Measurements from ENCODE around the gene EPHB2.

Gene EPHB2

DNA sequence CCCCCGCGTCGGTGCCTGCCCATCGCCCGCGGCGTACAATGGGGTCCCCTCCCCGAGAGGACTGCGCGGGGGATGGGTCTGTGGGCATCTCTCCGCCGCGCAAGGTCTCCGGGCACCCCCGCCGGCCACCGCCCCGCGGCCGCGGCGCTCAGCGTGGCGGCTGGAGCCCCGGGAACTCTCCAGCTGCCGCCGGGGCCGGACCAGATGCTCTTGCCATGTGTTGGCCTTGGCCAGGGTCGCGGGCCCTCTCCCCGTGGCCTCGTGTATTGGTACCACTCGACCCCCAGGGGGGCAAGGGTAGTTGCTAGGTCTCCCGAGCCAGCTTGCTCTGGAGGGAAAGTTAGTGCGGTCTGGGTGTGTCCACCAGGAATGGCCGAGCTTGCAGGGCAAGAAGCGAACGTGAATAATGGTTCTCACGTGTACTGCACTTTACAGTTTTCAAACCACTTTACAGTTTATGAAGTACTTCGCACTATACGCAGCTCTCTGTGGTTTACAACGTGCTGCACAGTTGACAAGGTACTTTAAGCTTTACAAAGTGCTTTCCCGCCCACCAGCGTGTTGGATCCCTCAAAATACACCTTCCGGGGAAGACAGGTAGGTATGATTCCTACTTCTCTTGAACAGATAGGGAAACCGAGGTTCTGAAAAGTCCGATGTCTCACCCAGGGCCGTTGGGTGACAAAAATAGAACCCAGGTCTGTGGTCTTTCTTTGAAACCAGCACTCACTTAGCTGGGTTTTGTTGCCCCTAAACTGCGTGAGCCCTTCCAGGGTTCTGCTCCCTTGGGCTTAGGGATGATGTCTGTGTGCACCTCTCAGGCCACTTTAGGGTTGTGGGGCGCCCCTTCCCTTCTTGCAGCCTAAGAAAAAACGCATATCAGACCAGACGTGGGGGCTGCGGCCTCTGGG, 1.2 kb downstream of the EPHB2 start:
- Histone ChIP-seq H3K36me3 (ENCODE audit: control insufficient read depth, insufficient read depth, low read length) (no peaks in the 10 kb centered on the region), H3K9ac (ENCODE audit: low read length) (peak overlapping the region; percentile 22), H3K4me3 (ENCODE audit: low read length) (peak overlapping the region; percentile 4), H3K9me3 (ENCODE audit: control insufficient read depth, low read length) (no peaks in the 10 kb centered on the region), H3K4me1 (ENCODE audit: control insufficient read depth, insufficient read depth, low read length) (peaks cover 22% of the 10 kb centered on the region), H3K27me3 (ENCODE audit: control insufficient read depth, insufficient read depth, low read length) (peaks cover 19% of the 10 kb centered on the region)

DNA sequence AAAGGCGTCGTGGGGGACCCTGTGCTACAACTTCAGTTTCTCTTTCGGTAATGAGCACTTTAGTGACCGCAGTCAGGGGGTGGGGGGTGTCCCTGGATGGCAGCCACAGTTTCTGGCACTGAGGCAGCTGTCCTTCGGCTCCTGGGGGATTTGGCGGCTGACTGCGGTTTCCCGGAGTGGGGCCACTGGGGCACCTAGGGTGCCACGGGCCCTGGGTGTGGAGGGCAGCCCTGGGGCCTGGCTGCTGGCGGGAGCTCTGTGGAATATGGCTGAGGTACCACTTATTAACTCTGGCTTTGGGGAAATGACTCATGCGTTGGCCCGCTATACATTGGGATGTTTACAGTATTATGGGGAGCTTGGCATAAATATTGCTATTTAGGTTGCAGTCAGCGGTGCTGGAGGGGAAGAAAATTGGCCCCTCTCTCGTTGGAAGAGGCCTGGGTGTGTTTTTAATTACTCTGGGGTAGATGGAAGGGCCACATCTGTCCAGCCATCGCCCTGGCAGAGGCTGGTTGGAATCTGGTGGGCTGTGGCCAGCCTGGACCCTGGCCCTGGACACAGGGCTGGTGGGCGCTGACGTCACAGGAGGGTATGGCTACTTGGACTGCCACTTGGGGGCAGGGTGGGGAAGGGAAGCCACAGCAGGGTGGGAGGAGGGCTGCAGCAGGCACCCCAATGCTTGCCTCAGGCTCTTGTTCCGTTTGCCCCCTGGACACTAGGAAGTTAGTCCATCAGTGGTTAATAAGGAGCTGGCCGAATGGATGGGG, 2.0 kb downstream of the EPHB2 start:
- H3K9ac ChIP-seq (ENCODE audit: low read length) = no peak overlapping the region
- no peaks in the 10 kb centered on the region for H3K9me3 ChIP-seq (ENCODE audit: control insufficient read depth, low read length)
- no peak overlapping the region for H3K4me3 ChIP-seq (ENCODE audit: low read length)
- H3K4me1 ChIP-seq (ENCODE audit: control insufficient read depth, insufficient read depth, low read length) = peaks cover 30% of the 10 kb centered on the region
- H3K27me3 ChIP-seq (ENCODE audit: control insufficient read depth, insufficient read depth, low read length) = peaks cover 19% of the 10 kb centered on the region
- H3K36me3 ChIP-seq (ENCODE audit: control insufficient read depth, insufficient read depth, low read length) = no peaks in the 10 kb centered on the region

DNA sequence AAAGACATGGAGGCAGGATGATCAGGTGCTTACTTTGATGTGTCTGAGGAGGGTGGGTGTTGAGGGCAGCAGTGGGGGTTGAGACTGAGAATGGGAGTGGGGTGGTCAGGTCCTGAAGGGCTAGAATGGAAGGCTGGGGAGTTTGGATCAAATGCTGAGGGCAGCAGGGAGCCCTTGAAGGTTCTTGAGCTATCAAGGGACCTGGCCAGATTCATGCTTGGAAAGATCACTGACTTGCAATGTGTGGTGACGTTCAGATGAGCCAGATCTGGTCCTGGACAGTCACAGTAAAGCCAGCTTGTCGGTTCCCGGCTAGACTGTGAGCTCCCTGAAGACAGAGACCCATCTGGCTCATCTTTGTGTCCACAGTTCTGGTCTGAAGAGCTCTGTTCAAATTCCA, 3.8 kb downstream of the EPHB2 start:
- Histone ChIP-seq H3K4me3 (ENCODE audit: low read length) (no peak overlapping the region), H3K36me3 (ENCODE audit: control insufficient read depth, insufficient read depth, low read length) (no peaks in the 10 kb centered on the region), H3K9ac (ENCODE audit: low read length) (no peak overlapping the region), H3K9me3 (ENCODE audit: control insufficient read depth, low read length) (no peaks in the 10 kb centered on the region), H3K27me3 (ENCODE audit: control insufficient read depth, insufficient read depth, low read length) (peaks cover 18% of the 10 kb centered on the region), H3K4me1 (ENCODE audit: control insufficient read depth, insufficient read depth, low read length) (peaks cover 27% of the 10 kb centered on the region)

DNA sequence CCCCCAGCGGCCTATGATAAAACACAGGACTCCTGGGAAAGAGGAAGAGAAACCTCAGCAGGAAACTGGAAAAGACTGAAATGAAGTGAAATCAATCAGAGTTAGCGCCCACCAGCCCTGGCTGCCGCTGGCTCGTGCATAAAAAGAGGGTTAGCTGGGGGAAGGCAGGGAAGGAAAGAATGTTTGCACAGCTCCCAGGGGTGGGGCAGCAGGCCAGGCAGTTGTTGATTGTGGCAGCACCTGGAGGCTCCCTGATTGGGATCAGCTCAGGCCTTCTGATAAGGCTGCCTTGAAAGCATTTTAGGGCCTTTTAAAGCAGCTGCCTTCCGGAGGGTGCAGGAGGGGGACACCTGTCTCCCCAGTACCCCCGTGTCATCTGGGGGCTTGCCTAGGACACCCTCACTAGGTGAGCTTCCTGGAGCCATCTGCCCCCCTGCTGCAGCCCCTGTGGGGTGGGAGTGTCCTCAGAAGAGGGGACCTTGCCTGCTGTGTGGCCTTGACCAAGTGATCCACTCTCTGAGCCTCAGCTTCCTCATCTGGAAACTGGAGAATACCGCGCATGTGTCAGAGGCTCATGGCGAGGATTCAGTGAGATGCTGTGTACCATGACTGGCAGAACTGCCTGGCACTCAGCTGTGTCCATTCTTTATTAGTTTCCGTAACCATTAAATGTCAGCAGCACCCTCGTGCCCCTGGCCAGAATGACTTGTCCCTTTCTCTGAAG, 6.6 kb downstream of the EPHB2 start:
- no peaks in the 10 kb centered on the region for H3K9me3 ChIP-seq (ENCODE audit: control insufficient read depth, low read length)
- no peaks in the 10 kb centered on the region for H3K36me3 ChIP-seq (ENCODE audit: control insufficient read depth, insufficient read depth, low read length)
- H3K9ac ChIP-seq (ENCODE audit: low read length) = no peak overlapping the region
- H3K27me3 ChIP-seq (ENCODE audit: control insufficient read depth, insufficient read depth, low read length) = peaks cover 2% of the 10 kb centered on the region
- peaks cover 20% of the 10 kb centered on the region for H3K4me1 ChIP-seq (ENCODE audit: control insufficient read depth, insufficient read depth, low read length)
- H3K4me3 ChIP-seq (ENCODE audit: low read length) = no peak overlapping the region

DNA sequence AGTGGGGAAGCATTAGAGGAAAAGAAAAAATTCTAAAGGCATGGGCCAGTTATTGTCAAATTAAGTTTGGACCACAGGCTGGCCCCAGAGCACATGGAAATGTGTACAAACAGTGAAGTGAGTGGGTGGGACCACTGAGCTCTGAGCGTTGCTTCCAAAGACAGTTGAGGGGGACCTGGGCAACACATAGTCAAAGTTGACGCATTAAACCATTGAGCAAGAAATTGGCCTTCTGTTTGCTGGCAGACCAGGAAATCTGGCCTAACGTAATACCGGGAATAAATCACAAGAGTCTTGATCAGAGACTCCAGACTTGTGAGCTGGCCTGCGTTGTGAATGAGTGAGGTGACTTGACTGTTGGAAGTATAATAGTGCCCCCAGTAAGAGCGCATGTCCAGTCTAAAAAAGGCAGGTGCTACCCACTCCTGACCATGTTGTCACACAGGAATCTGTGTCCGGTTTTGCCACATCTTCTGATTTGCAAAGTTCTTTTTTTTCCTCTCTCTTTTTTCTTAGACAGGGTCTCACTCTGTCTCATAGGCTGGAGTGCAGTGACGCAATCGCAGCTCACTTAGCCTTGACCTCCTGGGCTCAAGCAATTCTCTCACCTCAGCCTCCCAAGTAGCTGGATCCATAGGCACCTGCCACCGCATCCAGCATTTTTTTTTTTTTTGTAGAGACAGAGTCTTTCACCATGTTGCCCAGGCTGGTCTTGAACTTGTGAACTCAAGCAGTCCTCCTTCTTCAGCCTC, 10.7 kb downstream of the EPHB2 start:
- Histone ChIP-seq H3K4me3 (ENCODE audit: low read length) (no peak overlapping the region), H3K36me3 (ENCODE audit: control insufficient read depth, insufficient read depth, low read length) (no peaks in the 10 kb centered on the region), H3K9ac (ENCODE audit: low read length) (no peak overlapping the region), H3K9me3 (ENCODE audit: control insufficient read depth, low read length) (no peaks in the 10 kb centered on the region), H3K27me3 (ENCODE audit: control insufficient read depth, insufficient read depth, low read length) (no peaks in the 10 kb centered on the region), H3K4me1 (ENCODE audit: control insufficient read depth, insufficient read depth, low read length) (peaks cover 18% of the 10 kb centered on the region)

DNA sequence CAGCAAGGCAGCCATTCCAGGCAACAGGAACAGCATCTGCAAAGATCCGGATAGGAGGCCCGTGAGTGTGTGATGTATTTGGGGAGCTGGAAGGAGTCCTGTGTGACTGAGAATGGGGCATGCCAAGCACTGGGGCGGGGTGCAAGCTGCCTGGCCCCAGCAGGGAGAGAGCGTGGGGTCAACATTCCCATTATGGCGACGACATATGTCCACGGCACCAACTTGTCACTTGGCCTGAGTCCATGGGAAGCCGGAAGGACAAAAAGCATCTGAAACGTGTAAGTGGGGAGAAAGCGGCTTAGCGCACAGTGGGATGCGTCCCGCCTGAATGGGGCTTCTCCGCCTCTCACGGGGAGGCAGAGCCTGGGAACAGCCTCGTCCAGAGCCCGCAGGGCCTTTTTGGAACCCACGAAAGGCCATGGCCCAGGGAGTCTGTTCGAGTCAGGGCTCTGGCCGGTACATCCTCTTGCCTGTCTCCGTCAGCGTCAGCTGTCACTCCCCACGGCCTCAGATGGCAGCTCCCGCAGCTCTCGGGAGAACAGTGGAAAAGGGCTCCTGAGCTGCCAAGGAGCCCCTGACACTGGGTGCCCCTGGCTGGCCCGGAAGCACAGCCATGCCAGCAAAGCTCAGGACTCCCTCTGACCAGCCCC, 12.4 kb downstream of the EPHB2 start:
- no peak overlapping the region for H3K4me3 ChIP-seq (ENCODE audit: low read length)
- H3K9ac ChIP-seq (ENCODE audit: low read length) = no peak overlapping the region
- H3K9me3 ChIP-seq (ENCODE audit: control insufficient read depth, low read length) = no peaks in the 10 kb centered on the region
- no peaks in the 10 kb centered on the region for H3K27me3 ChIP-seq (ENCODE audit: control insufficient read depth, insufficient read depth, low read length)
- H3K4me1 ChIP-seq (ENCODE audit: control insufficient read depth, insufficient read depth, low read length) = peaks cover under 1% of the 10 kb centered on the region
- no peaks in the 10 kb centered on the region for H3K36me3 ChIP-seq (ENCODE audit: control insufficient read depth, insufficient read depth, low read length)

DNA sequence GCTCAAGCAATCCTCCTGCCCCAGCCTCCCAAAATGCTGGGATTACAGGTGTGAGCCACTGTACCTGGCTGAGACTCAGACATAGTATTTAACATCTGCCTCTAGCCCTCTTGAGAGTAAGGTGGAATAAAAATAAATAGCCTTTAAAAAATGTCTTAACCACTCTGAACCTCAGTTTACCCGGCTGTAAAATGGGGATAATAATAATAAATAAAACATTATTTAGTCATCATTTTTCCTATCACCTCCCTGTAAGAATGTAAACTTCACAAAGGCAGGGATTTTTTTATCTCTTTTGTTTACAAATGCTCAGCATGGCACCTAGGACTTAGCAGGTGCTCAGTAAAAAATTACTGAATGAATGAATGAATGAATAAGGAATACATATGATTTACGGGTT, 17.2 kb downstream of the EPHB2 start:
- H3K4me3 ChIP-seq (ENCODE audit: low read length) = no peak overlapping the region
- H3K27me3 ChIP-seq (ENCODE audit: control insufficient read depth, insufficient read depth, low read length) = no peaks in the 10 kb centered on the region
- H3K4me1 ChIP-seq (ENCODE audit: control insufficient read depth, insufficient read depth, low read length) = no peaks in the 10 kb centered on the region
- H3K36me3 ChIP-seq (ENCODE audit: control insufficient read depth, insufficient read depth, low read length) = no peaks in the 10 kb centered on the region
- no peaks in the 10 kb centered on the region for H3K9me3 ChIP-seq (ENCODE audit: control insufficient read depth, low read length)
- no peak overlapping the region for H3K9ac ChIP-seq (ENCODE audit: low read length)

DNA sequence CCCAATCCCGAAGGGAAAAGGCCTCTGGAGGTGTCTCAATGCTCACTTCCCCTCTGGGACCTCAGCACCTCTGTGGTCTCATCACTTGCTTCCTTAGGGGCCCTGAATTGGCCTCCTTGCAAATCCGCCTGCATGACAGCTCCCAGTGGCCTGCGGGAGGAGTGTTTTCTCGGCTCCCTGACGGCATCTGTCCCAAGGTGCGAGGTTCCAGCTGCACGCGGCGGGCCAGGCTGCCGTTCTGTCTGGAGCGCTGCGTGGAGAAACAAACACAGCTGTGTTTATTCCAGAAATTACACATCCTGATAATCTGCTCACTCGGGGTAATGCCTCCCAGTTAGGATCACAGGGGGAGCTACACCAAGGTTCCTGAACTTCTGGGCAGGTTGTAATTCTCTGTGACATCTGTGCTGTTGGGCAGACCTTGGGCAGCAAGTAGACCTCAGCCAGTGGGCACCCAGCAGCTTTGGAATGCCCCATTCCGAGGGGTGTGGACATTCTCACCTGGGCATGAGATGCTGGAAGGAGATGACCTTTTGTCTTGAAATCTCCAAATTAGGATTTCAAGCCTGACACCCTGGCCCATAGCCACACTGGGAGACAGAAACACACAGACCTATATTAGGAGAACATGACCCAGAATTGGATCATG, 18.2 kb downstream of the EPHB2 start:
- H3K9me3 ChIP-seq (ENCODE audit: control insufficient read depth, low read length) = no peaks in the 10 kb centered on the region
- H3K9ac ChIP-seq (ENCODE audit: low read length) = no peak overlapping the region
- no peaks in the 10 kb centered on the region for H3K27me3 ChIP-seq (ENCODE audit: control insufficient read depth, insufficient read depth, low read length)
- no peaks in the 10 kb centered on the region for H3K4me1 ChIP-seq (ENCODE audit: control insufficient read depth, insufficient read depth, low read length)
- H3K36me3 ChIP-seq (ENCODE audit: control insufficient read depth, insufficient read depth, low read length) = no peaks in the 10 kb centered on the region
- no peak overlapping the region for H3K4me3 ChIP-seq (ENCODE audit: low read length)

DNA sequence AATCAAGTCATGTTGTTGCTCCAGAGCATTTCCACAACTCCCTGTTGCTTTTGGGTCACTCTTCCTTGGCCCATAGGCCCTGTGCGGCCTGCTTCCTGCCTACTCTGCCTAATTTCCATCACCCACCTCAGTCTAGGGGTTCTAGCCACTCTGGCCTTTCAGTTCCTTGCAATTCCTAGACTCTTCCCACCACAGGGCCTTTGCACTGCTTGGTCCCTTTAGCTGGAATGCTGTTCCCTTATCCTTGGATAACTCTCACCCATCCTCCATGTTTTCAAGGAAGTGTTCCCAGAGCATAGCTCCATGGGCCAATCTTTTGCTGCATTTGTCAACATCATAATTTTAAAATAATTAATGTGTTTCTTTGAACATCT, 18.7 kb downstream of the EPHB2 start:
- H3K4me3 ChIP-seq (ENCODE audit: low read length) = no peak overlapping the region
- H3K4me1 ChIP-seq (ENCODE audit: control insufficient read depth, insufficient read depth, low read length) = no peaks in the 10 kb centered on the region
- no peaks in the 10 kb centered on the region for H3K9me3 ChIP-seq (ENCODE audit: control insufficient read depth, low read length)
- no peak overlapping the region for H3K9ac ChIP-seq (ENCODE audit: low read length)
- H3K27me3 ChIP-seq (ENCODE audit: control insufficient read depth, insufficient read depth, low read length) = no peaks in the 10 kb centered on the region
- no peaks in the 10 kb centered on the region for H3K36me3 ChIP-seq (ENCODE audit: control insufficient read depth, insufficient read depth, low read length)

DNA sequence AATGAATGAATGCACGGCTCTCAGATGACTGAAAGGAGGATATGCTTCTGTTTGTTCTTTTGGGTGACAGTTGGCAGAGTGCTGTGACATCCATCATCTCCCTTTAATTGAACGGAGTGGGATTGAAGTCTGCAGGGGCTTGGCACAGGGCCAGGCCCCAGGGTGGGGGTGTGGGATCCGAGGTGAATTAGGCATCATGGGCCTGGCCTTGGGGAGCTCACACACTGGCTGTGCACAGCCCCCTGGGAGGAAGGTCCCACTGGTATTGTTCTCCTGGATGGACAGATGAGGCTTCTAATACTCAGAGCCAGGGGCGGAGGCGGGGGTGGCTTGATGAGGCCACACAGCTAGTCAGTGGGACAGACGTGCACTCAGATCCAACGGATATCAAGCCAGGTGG, 19.3 kb downstream of the EPHB2 start:
- no peaks in the 10 kb centered on the region for H3K9me3 ChIP-seq (ENCODE audit: control insufficient read depth, low read length)
- H3K27me3 ChIP-seq (ENCODE audit: control insufficient read depth, insufficient read depth, low read length) = no peaks in the 10 kb centered on the region
- H3K4me3 ChIP-seq (ENCODE audit: low read length) = no peak overlapping the region
- no peaks in the 10 kb centered on the region for H3K4me1 ChIP-seq (ENCODE audit: control insufficient read depth, insufficient read depth, low read length)
- H3K36me3 ChIP-seq (ENCODE audit: control insufficient read depth, insufficient read depth, low read length) = no peaks in the 10 kb centered on the region
- H3K9ac ChIP-seq (ENCODE audit: low read length) = no peak overlapping the region
